H54 (cell line): ENCODE data around the gene PKNOX1.
"Not testable (repeated sequence)": the region's sequence is repeated elsewhere in the genome, so short reads cannot be mapped to it uniquely, and the experiment has no call there.

ENCODE experiments used
- DNase-seq: peaks from one replicate; pipeline ENCODE4 v3.0.0; 2011; ENCODE audit warnings: low spot score, mixed read lengths; ENCODE audit not compliant: insufficient read length
- FAIRE-seq: peaks from 3 replicates; lab custom pipeline; 2011; peaks lifted over from hg19 to GRCh38; lab: Jason Lieb, UNC

Gene PKNOX1

DNA sequence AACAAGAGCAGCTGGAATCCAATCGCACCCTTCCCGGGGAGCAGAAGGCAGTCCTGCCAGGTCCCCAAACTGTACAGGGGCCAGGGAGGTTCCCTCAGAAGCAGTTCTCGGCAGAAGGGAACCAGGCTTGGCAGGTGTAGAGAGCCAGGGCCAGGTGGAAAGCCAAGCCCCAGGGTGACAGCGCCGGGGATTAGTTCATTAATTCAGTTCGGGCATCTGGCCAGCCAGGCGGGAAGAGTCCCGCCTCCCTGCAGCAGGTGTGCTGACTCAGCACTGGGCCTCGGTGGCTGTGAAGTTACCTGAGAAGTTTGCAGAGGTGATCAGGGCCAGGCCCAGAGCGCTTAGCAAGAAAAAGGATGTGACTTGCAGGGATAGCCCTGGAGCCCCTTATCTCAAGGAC lies 95.3 kb downstream of the PKNOX1 start:
- not testable (repeated sequence) for DNase-seq, FAIRE-seq

DNA sequence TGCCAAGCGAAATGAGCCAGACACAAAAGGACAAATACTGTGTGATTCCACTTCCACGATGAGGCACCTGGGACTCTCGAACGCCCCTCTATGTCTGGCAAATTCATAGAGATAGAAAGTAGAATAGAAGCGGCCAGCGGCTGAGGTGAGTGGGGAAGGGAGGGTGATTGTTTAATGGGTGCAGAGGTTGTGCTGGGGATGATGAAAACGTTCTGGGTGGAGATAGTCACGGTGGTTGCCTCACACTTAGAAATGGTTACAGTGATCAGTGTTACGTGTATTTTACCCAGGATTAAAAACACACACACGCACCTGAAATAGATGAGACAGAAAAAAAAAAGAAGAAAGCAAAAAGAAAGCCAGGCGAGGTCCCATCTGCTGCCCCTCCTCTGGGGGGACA lies 98.4 kb downstream of the PKNOX1 start:
- FAIRE-seq: not testable (repeated sequence)

DNA sequence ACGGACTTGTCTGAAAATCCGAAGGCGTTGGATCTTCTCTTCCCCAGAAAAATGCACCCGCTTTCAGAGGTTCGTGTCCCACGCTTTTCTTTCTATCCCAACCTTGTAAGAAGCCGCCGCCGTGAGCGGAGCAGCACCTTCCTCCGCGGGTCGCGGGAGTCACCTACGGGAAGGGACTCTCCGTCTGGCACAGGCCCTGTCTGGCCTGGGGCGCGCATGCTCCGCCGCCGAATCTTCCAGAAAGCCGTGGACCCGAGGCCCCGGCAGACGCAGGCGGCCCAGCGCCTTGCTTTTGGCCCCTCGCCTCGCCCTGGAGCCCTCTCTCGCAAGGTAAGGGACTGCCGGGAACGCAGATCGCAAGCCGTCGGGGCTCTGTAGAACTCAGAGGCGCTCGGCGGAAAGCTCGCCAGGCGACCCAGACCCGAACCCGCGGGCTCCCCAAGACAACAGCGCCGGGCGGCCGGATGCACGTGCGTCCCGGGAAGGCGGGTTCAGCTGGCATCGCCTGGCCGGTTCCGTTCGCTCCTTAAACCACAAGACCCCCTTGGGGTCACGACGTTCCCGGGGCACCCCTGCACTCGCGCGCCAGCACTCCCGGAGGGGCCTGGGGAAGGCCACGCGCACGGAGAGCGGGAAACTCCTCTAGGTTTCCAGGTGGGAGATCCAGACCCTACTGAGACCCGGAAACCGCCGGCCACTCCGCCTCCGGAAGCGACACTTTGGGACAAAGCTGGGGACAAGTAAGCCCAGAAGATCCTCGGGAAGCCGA lies 100.2 kb downstream of the PKNOX1 start:
- DNase-seq, FAIRE-seq: not testable (repeated sequence)

More for the DNA sequence above, 98.4 kb downstream of the PKNOX1 start:
- DNase-seq: not testable (repeated sequence)

DNA sequence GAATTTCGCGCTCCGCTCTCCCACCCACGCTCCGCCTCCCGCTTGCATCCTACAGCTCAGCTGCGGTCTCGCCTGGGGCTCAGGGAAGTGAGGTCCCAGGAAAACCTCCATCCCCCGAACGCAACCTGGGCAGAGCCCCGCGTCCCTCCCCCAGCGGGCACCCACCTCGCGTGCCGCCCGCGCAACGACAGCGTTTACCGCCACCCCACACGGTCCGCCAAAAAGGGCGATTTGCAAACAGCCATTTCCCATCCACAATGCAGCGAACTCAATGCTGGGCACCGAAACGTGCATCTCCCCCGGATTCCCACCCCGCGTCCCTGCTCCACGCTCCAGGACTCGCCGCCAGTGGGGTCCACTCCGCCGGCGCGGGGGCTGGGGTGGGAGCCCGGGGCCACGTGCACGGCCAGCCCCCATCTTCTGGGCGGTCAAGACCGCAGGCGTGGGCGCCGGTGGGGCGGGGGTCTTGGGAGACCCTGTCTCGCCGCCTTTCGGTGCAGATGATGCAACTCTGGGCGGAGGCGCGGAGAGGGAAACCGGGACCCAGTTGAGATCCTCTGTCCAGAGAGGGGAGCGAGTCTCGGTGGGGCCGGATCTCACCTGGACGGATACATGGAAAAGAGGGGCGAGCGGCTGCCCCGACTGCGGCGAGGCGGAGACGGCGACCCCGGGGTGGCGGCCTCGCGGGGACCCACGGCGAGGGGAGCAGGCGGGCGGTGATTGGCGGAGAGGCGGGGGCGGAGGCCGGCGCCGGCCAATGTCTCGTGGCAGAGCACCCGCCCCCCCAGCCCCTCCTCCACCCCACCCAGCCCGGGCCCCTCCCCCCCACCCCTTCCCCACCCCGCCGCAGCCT lies 101.0 kb downstream of the PKNOX1 start, which contains the start of gene CBS:
TSS of gene CBS (minus strand) at position 666 of the 853 bp plus-strand sequence. CDS start 3,642 bp downstream, outside the sequence.
- FAIRE-seq, DNase-seq: not testable (repeated sequence)

DNA sequence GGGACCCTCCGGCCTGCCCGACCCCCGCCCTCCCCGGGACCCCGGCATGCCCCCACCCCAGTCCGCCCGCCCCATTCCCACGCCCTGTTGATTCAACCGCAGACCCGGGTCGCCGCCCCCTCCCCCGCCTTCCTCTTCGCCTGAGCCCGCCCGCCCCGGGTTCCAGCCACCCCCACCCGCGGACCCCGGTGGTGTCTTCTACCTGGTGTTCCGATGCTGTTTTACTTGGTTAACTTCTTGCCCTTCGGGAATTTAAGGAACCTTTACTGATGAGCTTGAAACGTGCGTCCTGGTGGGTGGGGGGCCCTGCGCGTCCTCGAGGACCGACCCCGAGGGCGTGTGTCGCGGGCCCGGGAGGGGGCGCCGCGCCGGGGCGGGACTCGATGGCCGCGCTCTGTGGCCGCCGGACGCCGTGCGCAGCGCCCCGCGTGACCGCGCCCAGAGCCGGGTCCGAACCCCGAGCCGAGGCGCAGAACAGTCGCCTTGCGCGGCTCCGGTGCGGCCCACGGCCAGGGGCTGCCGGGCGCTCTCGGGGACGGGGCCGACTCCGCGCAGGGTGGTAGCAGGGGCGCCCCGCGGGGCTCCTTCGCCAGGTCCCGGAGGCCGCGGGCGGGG lies 101.8 kb downstream of the PKNOX1 start:
- not testable (repeated sequence) for FAIRE-seq, DNase-seq

DNA sequence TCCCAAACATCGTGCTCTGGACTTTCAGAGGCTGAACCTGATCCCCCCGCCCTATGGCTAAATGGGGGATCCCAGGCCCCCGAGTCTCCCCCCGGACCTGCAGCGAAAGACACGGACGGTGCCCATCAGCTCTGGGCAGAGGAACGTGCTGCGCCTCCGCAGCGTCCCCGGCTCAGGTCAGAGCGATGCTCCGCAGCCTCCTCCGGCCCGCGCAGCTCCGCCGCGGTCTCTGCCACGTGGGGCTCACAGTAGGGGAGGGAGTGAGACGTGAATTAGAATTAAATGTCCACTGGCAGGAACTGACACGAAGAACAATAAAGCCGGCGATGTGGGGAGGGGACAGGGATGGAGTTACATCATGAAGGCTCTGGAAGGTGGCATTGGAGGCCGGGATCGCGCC lies 102.3 kb downstream of the PKNOX1 start:
- FAIRE-seq, DNase-seq: not testable (repeated sequence)

DNA sequence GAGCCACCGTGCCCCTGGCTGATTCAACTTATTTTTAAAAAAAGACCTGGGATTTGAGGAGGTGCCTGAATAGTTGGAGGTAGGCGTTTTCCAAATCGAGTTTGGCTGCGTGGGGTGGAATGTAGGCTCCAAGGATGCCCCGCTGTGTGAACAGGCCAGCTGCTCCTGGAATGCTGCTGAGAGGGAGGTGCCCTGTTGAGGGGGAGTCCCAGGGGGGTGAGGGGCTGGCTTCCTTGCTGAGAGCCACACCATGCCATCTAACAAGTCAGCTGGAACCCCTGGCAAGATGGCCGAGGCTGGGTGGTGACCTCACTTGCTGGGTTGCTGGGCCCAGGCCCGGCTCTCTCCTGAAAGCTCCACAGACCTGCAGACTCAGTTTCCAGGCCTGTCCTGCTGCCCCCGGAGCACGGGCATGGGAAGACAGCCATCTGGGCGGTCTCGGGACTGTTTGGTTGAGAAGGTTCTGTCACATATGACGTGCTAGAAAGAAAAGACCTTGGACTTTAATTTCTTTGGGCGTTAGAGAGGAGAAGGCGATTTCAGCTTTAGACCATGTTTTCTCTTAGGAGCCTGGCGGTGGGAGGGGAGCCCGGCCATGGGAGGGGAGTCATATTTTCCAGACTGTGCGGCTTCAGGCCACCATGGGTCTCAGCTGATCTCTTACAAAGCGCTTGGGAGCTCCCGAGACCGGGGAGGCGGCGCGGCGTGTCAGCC lies 108.4 kb downstream of the PKNOX1 start:
- DNase-seq, FAIRE-seq: not testable (repeated sequence)
